Measurements from ENCODE around the gene CNP.

- TF ChIP-seq EP300 (IDR thresholded peaks at IDR 0.05; ENCODE audit: borderline replicate concordance) (no peak), REST (IDR thresholded peaks at IDR 0.05; ENCODE audit: low read depth) (no peak), ZBTB7A (IDR thresholded peaks at IDR 0.05; ENCODE audit: low read depth) (no peak), FOXM1 (IDR thresholded peaks at IDR 0.05; ENCODE audit: borderline replicate concordance, low read depth) (no peak), YY1 (IDR thresholded peaks at IDR 0.05; ENCODE audit: low read depth) (no peak), RAD21 (IDR thresholded peaks at IDR 0.05; ENCODE audit: low read depth) (no peak), TAF1 (IDR thresholded peaks at IDR 0.05; ENCODE audit: low read depth) (no peak), USF1 (IDR thresholded peaks at IDR 0.05) (no peak), CEBPB (IDR thresholded peaks at IDR 0.05) (no peak), EGR1 (IDR thresholded peaks at IDR 0.05) (no peak), MAX (IDR thresholded peaks at IDR 0.05) (no peak), TCF12 (IDR thresholded peaks at IDR 0.05; ENCODE audit: low read depth) (no peak), TEAD4 (IDR thresholded peaks at IDR 0.05) (no peak)
Observed at GRCh38 chr17:41957869-41958439, 8.6 kb upstream of the CNP start.
